ENCODE results near the gene PTGFRN. TPM values are rescaled to one million over a fixed set of nuclear protein-coding genes. Genes with fewer than 3 reads are reported as not detected.

The PTGFRN gene
- total RNA-seq, 1 donor from 2014 or later: 35.6 TPM

DNA sequence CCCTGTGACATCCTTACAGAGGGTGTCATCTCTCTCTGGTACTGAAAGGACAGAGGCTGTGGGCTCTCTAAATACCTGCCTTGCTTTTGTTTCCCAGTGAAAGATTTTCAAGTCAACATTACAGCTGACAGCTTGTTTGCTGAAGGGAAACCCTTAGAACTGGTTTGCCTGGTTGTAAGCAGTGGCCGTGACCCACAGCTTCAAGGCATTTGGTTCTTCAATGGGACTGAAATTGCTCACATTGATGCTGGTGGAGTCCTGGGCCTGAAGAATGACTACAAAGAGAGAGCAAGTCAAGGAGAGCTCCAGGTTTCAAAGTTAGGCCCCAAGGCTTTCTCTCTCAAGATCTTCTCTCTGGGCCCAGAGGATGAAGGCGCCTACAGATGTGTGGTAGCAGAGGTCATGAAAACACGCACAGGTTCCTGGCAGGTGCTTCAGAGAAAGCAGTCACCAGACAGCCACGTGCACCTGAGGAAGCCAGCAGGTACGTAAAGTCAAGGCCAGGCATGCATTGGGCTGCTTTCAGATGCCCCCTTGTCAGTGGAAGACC lies 103.7 kb downstream of the PTGFRN start:
- Mint-ChIP-seq H3K27ac (ENCODE audit: unreplicated experiment) (no peak overlapping the region), H3K4me1 (peaks cover 5% of the 10 kb centered on the region), H3K4me3 (no peak overlapping the region), H3K9me3 (no peaks in the 10 kb centered on the region), H3K27me3 (ENCODE audit: low read depth) (no peaks in the 10 kb centered on the region), H3K36me3 (ENCODE audit: low read depth) (no peaks in the 10 kb centered on the region)
- TF ChIP-seq, protein P1, sequence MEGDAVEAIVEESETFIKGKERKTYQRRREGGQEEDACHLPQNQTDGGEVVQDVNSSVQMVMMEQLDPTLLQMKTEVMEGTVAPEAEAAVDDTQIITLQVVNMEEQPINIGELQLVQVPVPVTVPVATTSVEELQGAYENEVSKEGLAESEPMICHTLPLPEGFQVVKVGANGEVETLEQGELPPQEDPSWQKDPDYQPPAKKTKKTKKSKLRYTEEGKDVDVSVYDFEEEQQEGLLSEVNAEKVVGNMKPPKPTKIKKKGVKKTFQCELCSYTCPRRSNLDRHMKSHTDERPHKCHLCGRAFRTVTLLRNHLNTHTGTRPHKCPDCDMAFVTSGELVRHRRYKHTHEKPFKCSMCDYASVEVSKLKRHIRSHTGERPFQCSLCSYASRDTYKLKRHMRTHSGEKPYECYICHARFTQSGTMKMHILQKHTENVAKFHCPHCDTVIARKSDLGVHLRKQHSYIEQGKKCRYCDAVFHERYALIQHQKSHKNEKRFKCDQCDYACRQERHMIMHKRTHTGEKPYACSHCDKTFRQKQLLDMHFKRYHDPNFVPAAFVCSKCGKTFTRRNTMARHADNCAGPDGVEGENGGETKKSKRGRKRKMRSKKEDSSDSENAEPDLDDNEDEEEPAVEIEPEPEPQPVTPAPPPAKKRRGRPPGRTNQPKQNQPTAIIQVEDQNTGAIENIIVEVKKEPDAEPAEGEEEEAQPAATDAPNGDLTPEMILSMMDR (conservative IDR thresholded peaks at IDR 0.05): no peak
- no peak for DNase-seq (ENCODE audit: low read depth, low spot score)

DNA sequence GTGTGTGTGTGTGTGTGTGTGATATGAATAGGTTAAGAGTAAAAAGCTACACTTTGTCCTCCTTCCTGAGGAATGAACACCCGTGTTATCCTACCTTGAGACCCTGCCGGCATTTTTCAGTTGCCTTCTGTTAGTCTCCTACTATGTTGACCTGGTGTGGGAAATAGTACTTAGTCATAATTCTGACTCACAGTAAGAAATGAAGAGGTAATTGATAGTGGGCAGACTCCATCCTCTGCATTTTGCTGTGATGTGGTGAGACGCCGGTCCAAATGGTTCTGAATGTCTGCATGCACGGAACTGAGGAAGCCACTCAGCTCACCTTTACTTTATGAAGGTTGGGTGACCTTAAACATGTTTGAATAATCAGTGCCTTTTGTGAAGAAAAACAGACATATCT lies 104.5 kb downstream of the PTGFRN start:
- Mint-ChIP-seq H3K9me3 (no peaks in the 10 kb centered on the region), H3K27ac (ENCODE audit: unreplicated experiment) (no peak overlapping the region), H3K27me3 (ENCODE audit: low read depth) (no peaks in the 10 kb centered on the region), H3K4me3 (no peak overlapping the region), H3K36me3 (ENCODE audit: low read depth) (no peaks in the 10 kb centered on the region), H3K4me1 (peaks cover 8% of the 10 kb centered on the region)
- TF ChIP-seq, protein P1 (conservative IDR thresholded peaks at IDR 0.05): no peak
- DNase-seq (ENCODE audit: low read depth, low spot score): no peak

DNA sequence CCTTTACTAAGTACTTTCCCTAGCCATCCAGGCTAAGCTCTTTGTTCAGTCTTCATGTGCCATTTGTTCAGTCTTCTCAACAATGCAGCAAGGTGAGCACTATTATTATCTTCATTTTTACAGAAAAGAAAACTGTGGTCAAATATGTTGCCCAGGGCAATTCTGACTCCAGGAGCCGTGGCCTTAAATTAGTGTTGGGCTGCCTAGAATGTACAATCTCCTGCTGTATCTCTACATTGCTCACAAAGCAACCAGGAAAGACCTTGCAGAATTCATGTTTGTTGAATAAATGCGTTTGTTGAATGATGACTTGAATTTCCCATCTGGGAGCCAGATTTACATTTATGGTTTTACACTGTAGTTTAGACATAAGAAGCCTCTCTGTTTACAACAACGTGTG lies 106.0 kb downstream of the PTGFRN start:
- no peak overlapping the region for H3K27ac Mint-ChIP-seq (ENCODE audit: unreplicated experiment)
- H3K36me3 Mint-ChIP-seq (ENCODE audit: low read depth): no peaks in the 10 kb centered on the region
- H3K9me3 Mint-ChIP-seq: no peaks in the 10 kb centered on the region

DNA sequence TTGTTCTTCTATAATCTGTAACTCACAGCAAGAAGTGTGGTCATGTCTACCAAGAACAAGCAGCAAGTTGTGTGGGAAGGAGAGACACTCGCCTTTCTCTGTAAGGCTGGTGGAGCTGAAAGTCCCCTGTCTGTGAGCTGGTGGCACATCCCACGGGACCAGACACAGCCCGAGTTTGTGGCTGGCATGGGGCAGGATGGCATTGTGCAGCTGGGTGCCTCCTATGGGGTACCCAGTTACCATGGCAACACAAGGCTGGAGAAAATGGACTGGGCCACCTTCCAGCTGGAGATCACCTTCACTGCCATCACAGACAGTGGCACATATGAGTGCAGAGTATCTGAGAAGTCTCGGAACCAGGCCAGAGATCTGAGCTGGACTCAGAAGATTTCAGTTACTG lies 107.3 kb downstream of the PTGFRN start:
- DNase-seq (ENCODE audit: low read depth, low spot score): no peak
- Mint-ChIP-seq H3K36me3 (ENCODE audit: low read depth) (peaks cover 3% of the 10 kb centered on the region), H3K4me3 (no peak overlapping the region), H3K9me3 (no peaks in the 10 kb centered on the region), H3K27ac (ENCODE audit: unreplicated experiment) (no peak overlapping the region), H3K4me1 (peaks cover 8% of the 10 kb centered on the region), H3K27me3 (ENCODE audit: low read depth) (no peaks in the 10 kb centered on the region)
- TF ChIP-seq, protein P1 (conservative IDR thresholded peaks at IDR 0.05): no peak

More for the DNA sequence above, 106.0 kb downstream of the PTGFRN start:
- no peak for DNase-seq (ENCODE audit: low read depth, low spot score)
- H3K4me1 Mint-ChIP-seq: peaks cover 8% of the 10 kb centered on the region
- H3K4me3 Mint-ChIP-seq: no peak overlapping the region
- TF ChIP-seq, protein P1 (conservative IDR thresholded peaks at IDR 0.05): no peak
- H3K27me3 Mint-ChIP-seq (ENCODE audit: low read depth): no peaks in the 10 kb centered on the region

DNA sequence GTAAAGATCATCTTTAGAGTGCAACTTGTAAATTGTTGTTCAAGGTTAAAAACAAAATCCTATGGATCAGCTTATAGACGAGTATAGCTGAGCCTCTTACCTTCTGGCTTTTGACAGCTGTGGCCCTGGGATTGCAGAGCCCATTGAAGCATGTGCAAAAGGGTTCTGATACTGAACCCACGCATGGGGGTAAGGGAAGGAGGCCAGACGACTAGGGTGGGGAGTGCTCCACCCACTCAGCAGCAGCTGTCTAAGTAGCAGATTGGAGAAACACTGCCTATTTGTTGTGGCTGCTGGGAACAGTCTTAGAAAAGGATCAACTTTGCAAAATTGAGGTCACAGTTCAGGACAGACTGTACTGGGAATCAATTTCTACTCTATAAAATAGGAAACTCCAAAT lies 107.9 kb downstream of the PTGFRN start:
- H3K27me3 Mint-ChIP-seq (ENCODE audit: low read depth): no peaks in the 10 kb centered on the region
- peaks cover 8% of the 10 kb centered on the region for H3K4me1 Mint-ChIP-seq
- no peak overlapping the region for H3K4me3 Mint-ChIP-seq
- DNase-seq (ENCODE audit: low read depth, low spot score): no peak
- H3K36me3 Mint-ChIP-seq (ENCODE audit: low read depth): peaks cover 3% of the 10 kb centered on the region
- H3K27ac Mint-ChIP-seq (ENCODE audit: unreplicated experiment): no peak overlapping the region
- TF ChIP-seq, protein P1 (conservative IDR thresholded peaks at IDR 0.05): no peak
- H3K9me3 Mint-ChIP-seq: no peaks in the 10 kb centered on the region

Data from neural crest cell (in vitro differentiated cells).